ENCODE measurements around the gene GPR146.

Gene GPR146

DNA sequence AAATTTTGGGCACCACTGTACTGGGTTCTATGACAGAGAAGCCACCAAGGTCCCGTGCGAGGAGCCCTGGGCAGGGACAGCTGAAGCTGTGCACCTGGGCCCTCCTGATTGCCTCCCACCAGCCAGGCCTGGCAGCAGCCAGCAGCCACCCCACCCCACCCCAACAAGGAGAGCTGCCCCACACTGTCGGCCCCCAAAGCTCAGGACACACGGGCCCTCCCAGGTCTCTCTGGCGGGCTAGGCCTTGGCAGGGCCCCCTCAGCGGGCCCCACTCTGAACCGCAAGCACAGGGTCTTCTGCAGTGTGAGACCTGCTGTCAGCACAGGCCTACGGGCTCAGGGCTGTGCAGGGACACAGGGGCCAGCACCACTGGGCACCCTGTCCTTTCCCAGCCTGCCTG is 5.5 kb downstream of the GPR146 start:
- H4K20me1 ChIP-seq = peaks cover 58% of the 10 kb centered on the region
- H3K36me3 ChIP-seq = no peaks in the 10 kb centered on the region; the same call in 1 of the 2 replicates
- peak overlapping the region; percentile 17; the same call in 1 of the 2 replicates for H3K4me3 ChIP-seq
- H3K4me1 ChIP-seq = peaks cover 100% of the 10 kb centered on the region
- peak overlapping the region; percentile 100 for H3K4me2 ChIP-seq
- no peak for TF ChIP-seq Cebpa-rat (IDR thresholded peaks at IDR 0.05)
- peak overlapping the region; percentile 55 for H3K9ac ChIP-seq
- H3K27me3 ChIP-seq = no peaks in the 10 kb centered on the region; the same call in 1 of the 2 replicates
- no peaks in the 10 kb centered on the region for H3K9me3 ChIP-seq
- peak overlapping the region; percentile 76 for H3K27ac ChIP-seq

DNA sequence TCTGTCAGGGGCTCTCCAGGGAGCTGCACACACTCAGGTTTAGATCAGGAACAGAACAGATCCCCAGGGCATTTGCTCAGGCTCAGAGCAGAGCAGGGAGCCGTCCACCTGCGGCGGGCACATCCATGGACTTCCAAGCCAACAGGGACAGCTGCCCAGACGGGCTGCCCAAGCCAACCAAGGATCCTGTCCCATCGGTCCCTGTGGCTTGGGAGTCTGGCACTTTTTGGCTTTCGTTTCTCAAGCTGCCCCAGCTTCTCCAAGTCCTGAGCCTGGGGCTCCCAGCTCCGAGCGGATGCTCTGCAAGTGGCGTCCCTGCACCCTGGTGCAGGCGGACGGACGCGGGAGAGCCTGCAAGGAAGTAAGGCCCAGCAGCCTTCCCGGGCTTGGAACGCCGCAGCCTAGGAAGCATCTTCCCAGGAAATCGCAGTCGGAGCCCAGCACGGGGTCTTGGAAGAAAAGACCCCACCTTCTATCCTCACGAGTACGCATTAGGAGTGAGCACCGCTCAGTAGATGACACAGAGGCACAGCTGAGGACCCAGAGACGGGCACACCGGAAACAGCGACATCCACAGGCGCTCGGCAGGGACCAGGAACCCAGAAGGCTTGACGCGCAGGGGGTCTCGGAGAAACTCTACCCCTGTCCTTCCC is 6.0 kb downstream of the GPR146 start:
- peak overlapping the region; percentile 76 for H3K27ac ChIP-seq
- no peak overlapping the region for H3K4me3 ChIP-seq
- H4K20me1 ChIP-seq = peaks cover 52% of the 10 kb centered on the region
- no peaks in the 10 kb centered on the region; the same call in 1 of the 2 replicates for H3K36me3 ChIP-seq
- peak overlapping the region; percentile 100 for H3K4me2 ChIP-seq
- no peaks in the 10 kb centered on the region; the same call in 1 of the 2 replicates for H3K27me3 ChIP-seq
- H3K4me1 ChIP-seq = peaks cover 100% of the 10 kb centered on the region
- H3K9me3 ChIP-seq = no peaks in the 10 kb centered on the region
- peak overlapping the region; percentile 55 for H3K9ac ChIP-seq
- TF ChIP-seq Cebpa-rat (IDR thresholded peaks at IDR 0.05) = no peak

DNA sequence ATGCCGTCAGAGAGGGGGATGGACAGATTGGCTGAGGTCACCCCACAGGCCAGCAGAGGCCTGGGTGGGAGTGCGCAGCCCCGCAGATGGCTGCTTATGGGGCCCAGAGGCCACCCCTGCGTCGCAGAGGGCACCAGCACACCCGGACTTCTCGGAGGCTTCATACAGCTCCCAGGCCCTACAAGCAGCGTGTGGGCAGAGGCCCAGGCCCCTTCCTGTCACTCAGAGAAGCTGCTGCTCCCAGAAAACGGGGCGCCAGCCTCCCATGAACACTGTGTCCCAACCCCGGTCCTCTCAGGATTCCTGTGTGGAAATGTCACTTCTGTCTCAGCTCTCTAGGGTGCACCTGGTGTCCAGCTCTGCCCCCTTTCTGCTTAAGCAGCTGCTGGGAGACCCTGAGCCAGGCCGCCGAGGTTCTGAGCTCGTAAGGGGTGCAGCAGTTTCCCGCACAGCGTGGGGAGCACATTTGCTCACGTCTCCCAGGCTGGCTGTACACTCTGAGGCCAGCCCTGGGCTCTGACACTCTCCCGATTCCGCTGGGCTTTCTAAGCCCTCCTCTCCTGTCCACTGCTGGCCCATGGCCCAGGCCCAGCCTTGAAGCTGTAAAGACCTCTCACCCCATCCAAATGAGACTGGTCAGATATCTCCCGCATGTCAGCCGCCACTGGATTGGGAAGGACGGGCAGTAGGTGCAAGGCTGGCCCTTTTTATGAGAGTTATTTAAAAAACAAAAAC is 6.8 kb downstream of the GPR146 start:
- peaks cover 100% of the 10 kb centered on the region for H3K4me1 ChIP-seq
- H3K27ac ChIP-seq = peak overlapping the region; percentile 44
- no peak overlapping the region for H3K4me3 ChIP-seq
- H4K20me1 ChIP-seq = peaks cover 51% of the 10 kb centered on the region
- peak overlapping the region; percentile 100 for H3K4me2 ChIP-seq
- peak overlapping the region; percentile 55; the same call in 1 of the 2 replicates for H3K9ac ChIP-seq
- no peaks in the 10 kb centered on the region for H3K9me3 ChIP-seq
- no peaks in the 10 kb centered on the region; the same call in 1 of the 2 replicates for H3K36me3 ChIP-seq
- no peaks in the 10 kb centered on the region; the same call in 1 of the 2 replicates for H3K27me3 ChIP-seq
- no peak for TF ChIP-seq Cebpa-rat (IDR thresholded peaks at IDR 0.05)

DNA sequence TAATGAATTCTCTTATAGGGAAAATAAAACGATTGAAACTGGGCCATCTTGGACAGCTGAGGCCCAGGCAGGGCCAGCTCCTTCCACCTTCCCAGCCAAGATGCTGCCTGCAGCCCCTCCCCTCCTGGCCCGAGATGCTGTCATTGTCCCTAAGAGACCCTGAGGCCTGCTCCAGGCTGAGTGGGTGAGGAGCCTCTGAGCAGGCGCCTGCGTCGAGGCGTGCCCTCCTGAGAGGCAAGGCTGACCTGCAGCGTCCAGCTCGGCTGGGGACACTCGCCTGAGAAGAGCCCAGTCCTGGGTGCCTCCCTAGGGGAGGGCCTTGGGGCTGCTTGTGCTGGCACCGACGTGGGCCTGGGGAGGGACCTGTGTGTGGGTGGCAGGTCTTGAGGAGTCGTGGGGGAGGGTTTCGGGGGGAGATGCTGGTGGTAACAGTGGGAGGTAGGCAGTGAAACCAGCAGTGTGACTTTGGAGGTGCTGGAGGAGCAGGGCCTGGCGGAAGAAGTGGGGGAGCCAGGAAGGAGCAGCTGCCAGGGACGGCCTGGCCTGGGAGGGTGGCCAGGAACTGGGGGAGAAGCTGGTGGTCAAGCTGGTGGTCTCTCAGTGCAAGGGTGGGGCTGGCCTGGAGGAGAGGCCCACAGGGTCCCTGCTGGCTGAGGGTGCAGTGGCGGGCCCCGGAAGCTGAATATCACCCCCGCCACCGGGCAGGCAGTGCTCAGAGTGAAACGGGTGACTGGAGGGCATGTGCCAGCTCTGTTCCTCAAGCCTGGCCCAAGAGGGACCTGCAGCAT is 7.9 kb downstream of the GPR146 start:
- H4K20me1 ChIP-seq = peaks cover 46% of the 10 kb centered on the region
- H3K9me3 ChIP-seq = no peaks in the 10 kb centered on the region
- peak overlapping the region; percentile 94 for H3K27ac ChIP-seq
- TF ChIP-seq Cebpa-rat (IDR thresholded peaks at IDR 0.05) = no peak
- peak overlapping the region; percentile 19; the same call in 1 of the 2 replicates for H3K4me3 ChIP-seq
- H3K36me3 ChIP-seq = peaks cover 2% of the 10 kb centered on the region
- peak overlapping the region; percentile 70 for H3K9ac ChIP-seq
- H3K4me2 ChIP-seq = peak overlapping the region; percentile 100
- no peaks in the 10 kb centered on the region for H3K27me3 ChIP-seq
- H3K4me1 ChIP-seq = peaks cover 100% of the 10 kb centered on the region

DNA sequence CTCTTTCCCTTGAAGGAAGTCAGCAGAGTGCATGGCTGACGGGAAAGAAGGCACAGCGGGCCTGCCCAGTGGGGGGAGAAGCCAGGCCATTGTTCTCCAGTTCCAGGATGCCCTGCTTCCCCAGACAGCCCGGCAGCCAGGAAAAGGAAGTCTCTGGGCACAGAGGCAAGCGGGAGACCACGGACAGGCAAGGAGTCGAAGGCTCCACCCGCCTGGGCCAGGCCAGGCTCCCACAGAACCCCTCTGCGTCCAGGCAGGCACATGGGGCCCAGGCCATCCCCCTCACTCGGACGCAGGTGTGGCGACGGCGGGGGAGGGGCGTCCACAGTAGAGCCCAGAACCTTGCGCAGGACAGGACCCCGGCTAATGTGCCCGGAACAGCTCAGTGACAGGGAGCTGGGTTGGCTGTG is 8.7 kb downstream of the GPR146 start:
- Histone ChIP-seq H3K4me2 (peak overlapping the region; percentile 100), H3K4me3 (peak overlapping the region; percentile 19; the same call in 1 of the 2 replicates), H3K36me3 (peaks cover 10% of the 10 kb centered on the region), H4K20me1 (peaks cover 46% of the 10 kb centered on the region), H3K4me1 (peaks cover 100% of the 10 kb centered on the region), H3K27me3 (no peaks in the 10 kb centered on the region), H3K9ac (peak overlapping the region; percentile 70), H3K27ac (peak overlapping the region; percentile 94), H3K9me3 (no peaks in the 10 kb centered on the region)
- no peak for TF ChIP-seq Cebpa-rat (IDR thresholded peaks at IDR 0.05)

DNA sequence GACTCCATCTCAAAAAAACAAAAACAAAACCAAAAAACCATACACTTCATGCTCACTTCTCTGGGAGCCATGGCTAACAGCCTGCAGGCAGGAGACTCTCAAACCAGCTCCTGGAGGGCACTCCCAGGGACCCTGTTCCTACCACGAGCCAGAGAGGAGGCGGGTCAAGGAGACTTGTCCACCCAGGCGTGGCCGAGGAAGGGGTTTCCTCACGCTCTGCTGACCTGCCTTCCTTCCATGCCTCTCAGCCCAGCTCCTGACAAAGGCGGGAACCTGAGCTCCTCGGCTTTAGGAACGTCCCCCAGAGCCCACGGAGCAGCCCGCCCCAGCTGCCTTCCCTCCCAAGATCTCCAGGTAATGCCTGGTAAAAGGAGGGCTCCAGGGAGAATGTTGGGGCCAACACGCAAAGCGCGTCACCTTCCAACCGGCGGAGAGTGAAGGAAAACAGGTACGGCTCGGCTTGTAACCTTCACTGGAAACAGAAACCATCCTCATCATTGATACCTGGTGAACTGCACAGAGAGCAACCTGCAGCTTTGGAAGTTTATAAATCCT is 9.5 kb downstream of the GPR146 start:
- Histone ChIP-seq H3K4me2 (peak overlapping the region; percentile 100), H3K9ac (peak overlapping the region; percentile 55), H3K27me3 (no peaks in the 10 kb centered on the region), H3K9me3 (no peaks in the 10 kb centered on the region), H4K20me1 (peaks cover 46% of the 10 kb centered on the region), H3K4me1 (peaks cover 100% of the 10 kb centered on the region), H3K27ac (peak overlapping the region; percentile 94), H3K36me3 (peaks cover 16% of the 10 kb centered on the region), H3K4me3 (peak overlapping the region; percentile 40; the same call in 1 of the 2 replicates)
- no peak for TF ChIP-seq Cebpa-rat (IDR thresholded peaks at IDR 0.05)

DNA sequence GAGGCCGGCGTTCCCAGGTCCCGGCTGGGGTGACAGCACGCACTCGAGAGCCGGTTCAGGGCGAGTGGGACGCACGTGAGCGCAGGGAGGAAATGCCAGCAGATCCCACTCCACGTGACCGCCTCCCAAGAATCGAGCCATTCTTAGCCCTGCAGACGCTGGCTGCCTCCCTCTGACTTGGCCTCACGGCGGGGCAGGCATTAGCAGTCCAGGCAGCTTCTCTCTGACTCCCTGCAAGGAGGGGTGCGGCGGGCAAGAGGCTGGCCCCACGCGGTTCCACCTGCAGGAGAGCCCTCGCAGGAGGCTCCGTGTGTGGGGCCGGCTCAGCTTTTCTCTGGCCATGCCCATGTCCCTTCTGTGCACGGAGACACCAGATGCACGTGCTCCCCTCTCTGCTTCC is 10.1 kb downstream of the GPR146 start:
- H3K27ac ChIP-seq = peak overlapping the region; percentile 94
- H3K4me3 ChIP-seq = peak overlapping the region; percentile 73; the same call in 1 of the 2 replicates
- no peak for TF ChIP-seq Cebpa-rat (IDR thresholded peaks at IDR 0.05)

DNA sequence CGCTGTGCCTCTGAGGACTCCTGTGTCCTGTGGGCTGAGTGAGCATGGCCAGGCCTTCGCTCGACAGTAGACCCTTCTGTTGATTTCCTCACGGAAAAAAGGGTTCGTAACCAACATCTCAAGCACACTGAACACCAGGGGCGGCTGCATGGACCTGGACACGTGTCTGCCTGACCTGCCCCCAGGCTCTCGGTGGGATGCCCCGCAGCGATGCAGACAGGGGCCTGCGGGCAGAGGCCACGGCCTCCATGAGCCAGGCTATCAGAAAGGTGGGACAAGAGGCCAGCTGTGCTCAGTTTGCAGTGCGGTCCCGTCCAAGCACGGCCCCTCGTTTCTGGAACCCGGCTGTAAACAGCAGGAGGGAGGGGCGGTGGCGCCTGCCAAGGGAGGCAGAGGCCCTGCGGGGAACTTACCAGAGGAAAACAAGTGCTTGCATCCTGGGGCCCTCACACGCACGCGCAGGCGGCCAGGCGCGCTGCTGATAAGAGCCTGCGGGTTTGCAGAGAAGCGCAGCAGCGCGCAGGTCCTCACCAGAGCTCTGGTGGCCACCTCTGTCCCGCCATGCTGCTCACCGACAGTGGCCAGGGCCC is 10.6 kb downstream of the GPR146 start:
- H3K9me3 ChIP-seq = no peaks in the 10 kb centered on the region
- peaks cover 95% of the 10 kb centered on the region for H3K4me1 ChIP-seq
- peak overlapping the region; percentile 94 for H3K27ac ChIP-seq
- peaks cover 41% of the 10 kb centered on the region for H4K20me1 ChIP-seq
- peaks cover 16% of the 10 kb centered on the region for H3K36me3 ChIP-seq
- peak overlapping the region; percentile 86 for H3K9ac ChIP-seq
- no peaks in the 10 kb centered on the region for H3K27me3 ChIP-seq
- peak overlapping the region; percentile 73 for H3K4me3 ChIP-seq
- peak overlapping the region; percentile 100 for H3K4me2 ChIP-seq
- TF ChIP-seq Cebpa-rat (IDR thresholded peaks at IDR 0.05) = no peak

More for the DNA sequence above, 10.1 kb downstream of the GPR146 start:
- H4K20me1 ChIP-seq = peaks cover 46% of the 10 kb centered on the region
- H3K4me2 ChIP-seq = peak overlapping the region; percentile 100
- peaks cover 16% of the 10 kb centered on the region for H3K36me3 ChIP-seq
- H3K9me3 ChIP-seq = no peaks in the 10 kb centered on the region
- H3K4me1 ChIP-seq = peaks cover 99% of the 10 kb centered on the region
- no peaks in the 10 kb centered on the region for H3K27me3 ChIP-seq
- H3K9ac ChIP-seq = peak overlapping the region; percentile 86

DNA sequence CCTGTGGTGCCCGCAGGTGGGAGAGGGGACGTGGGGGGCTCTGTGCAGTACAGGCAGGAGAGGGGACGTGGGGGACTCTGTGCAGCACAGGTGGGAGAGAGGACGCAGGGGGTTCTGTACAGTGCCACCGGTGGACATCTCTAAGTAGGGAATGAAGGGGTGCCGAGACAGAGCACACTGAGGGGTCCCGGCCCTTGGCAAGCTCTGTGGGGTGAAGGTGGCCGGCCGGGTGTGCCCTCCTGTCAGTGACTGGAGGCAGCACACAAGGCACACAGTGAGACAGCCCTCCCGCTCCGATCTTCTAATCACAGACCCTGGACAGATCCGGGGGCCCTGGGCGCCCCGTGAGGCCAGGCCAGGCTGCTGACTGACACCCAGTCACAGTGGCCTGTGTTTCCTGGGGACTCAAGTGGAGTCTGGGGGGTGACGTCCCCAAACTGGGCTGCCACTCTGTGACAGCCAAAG is 11.2 kb downstream of the GPR146 start:
- Histone ChIP-seq H3K9ac (peak overlapping the region; percentile 86), H4K20me1 (peaks cover 38% of the 10 kb centered on the region), H3K9me3 (no peaks in the 10 kb centered on the region), H3K27me3 (no peaks in the 10 kb centered on the region), H3K4me3 (peak overlapping the region; percentile 73), H3K36me3 (peaks cover 16% of the 10 kb centered on the region), H3K4me1 (peaks cover 95% of the 10 kb centered on the region), H3K27ac (peak overlapping the region; percentile 94), H3K4me2 (peak overlapping the region; percentile 100)
- no peak for TF ChIP-seq Cebpa-rat (IDR thresholded peaks at IDR 0.05)

Data from BLaER1 (cell line).